Measurements from ENCODE around the gene CFAP97D2.
"Not testable (repeated sequence)": the region's sequence is repeated elsewhere in the genome, so short reads cannot be mapped to it uniquely, and the experiment has no call there.

CFAP97D2 gene

GRCh38 chr13:114199526-114199925 lies 20.5 kb downstream of the CFAP97D2 start:
- not testable (repeated sequence) for H3K36me3 ChIP-seq (ENCODE audit: control insufficient read depth, insufficient read depth, low read length); H3K27ac ChIP-seq (ENCODE audit: insufficient read depth, low read length, poor library complexity, severe bottlenecking); H3K4me1 ChIP-seq (ENCODE audit: control insufficient read depth, insufficient read depth, low read length, poor library complexity, severe bottlenecking); DNase-seq; H3K9me3 ChIP-seq (ENCODE audit: control insufficient read depth, low read length); H3K4me3 ChIP-seq (ENCODE audit: insufficient read depth, low read depth, low read length, poor library complexity, severe bottlenecking); H3K27me3 ChIP-seq (replicated peaks; ENCODE audit: control insufficient read depth, insufficient read depth, low read length, poor library complexity, severe bottlenecking)

GRCh38 chr13:114199954-114200353 lies 20.9 kb downstream of the CFAP97D2 start:
- Histone ChIP-seq H3K27ac (ENCODE audit: insufficient read depth, low read length, poor library complexity, severe bottlenecking) (no peak overlapping the region), H3K36me3 (ENCODE audit: control insufficient read depth, insufficient read depth, low read length) (no peaks in the 10 kb centered on the region), H3K9me3 (ENCODE audit: control insufficient read depth, low read length) (no peaks in the 10 kb centered on the region), H3K4me3 (ENCODE audit: insufficient read depth, low read depth, low read length, poor library complexity, severe bottlenecking) (no peak overlapping the region), H3K27me3 (replicated peaks; ENCODE audit: control insufficient read depth, insufficient read depth, low read length, poor library complexity, severe bottlenecking) (peaks cover 3% of the 10 kb centered on the region), H3K4me1 (ENCODE audit: control insufficient read depth, insufficient read depth, low read length, poor library complexity, severe bottlenecking) (peaks cover 5% of the 10 kb centered on the region)
- DNase-seq, result no peak

- DNase-seq, result no peak
- Histone ChIP-seq H3K4me1 (ENCODE audit: control insufficient read depth, insufficient read depth, low read length, poor library complexity, severe bottlenecking) (peaks cover 5% of the 10 kb centered on the region), H3K9me3 (ENCODE audit: control insufficient read depth, low read length) (no peaks in the 10 kb centered on the region), H3K36me3 (ENCODE audit: control insufficient read depth, insufficient read depth, low read length) (no peaks in the 10 kb centered on the region), H3K27me3 (replicated peaks; ENCODE audit: control insufficient read depth, insufficient read depth, low read length, poor library complexity, severe bottlenecking) (peaks cover 3% of the 10 kb centered on the region), H3K4me3 (ENCODE audit: insufficient read depth, low read depth, low read length, poor library complexity, severe bottlenecking) (no peak overlapping the region), H3K27ac (ENCODE audit: insufficient read depth, low read length, poor library complexity, severe bottlenecking) (no peak overlapping the region)
Measured at GRCh38 chr13:114200399-114200911, 21.4 kb downstream of the CFAP97D2 start.

- Histone ChIP-seq H3K4me1 (ENCODE audit: control insufficient read depth, insufficient read depth, low read length, poor library complexity, severe bottlenecking) (peaks cover 5% of the 10 kb centered on the region), H3K27me3 (replicated peaks; ENCODE audit: control insufficient read depth, insufficient read depth, low read length, poor library complexity, severe bottlenecking) (peaks cover 3% of the 10 kb centered on the region), H3K27ac (ENCODE audit: insufficient read depth, low read length, poor library complexity, severe bottlenecking) (no peak overlapping the region), H3K9me3 (ENCODE audit: control insufficient read depth, low read length) (no peaks in the 10 kb centered on the region), H3K36me3 (ENCODE audit: control insufficient read depth, insufficient read depth, low read length) (no peaks in the 10 kb centered on the region), H3K4me3 (ENCODE audit: insufficient read depth, low read depth, low read length, poor library complexity, severe bottlenecking) (no peak overlapping the region)
- no peak for DNase-seq
Measured at GRCh38 chr13:114202581-114202980, 23.5 kb downstream of the CFAP97D2 start.

GRCh38 chr13:114203536-114203935 lies 24.5 kb downstream of the CFAP97D2 start:
- peak in 1 of 3 donors; percentile 11 for DNase-seq
- Histone ChIP-seq H3K27me3 (replicated peaks; ENCODE audit: control insufficient read depth, insufficient read depth, low read length, poor library complexity, severe bottlenecking) (peaks cover 3% of the 10 kb centered on the region), H3K4me1 (ENCODE audit: control insufficient read depth, insufficient read depth, low read length, poor library complexity, severe bottlenecking) (peaks cover 5% of the 10 kb centered on the region), H3K27ac (ENCODE audit: insufficient read depth, low read length, poor library complexity, severe bottlenecking) (no peak overlapping the region), H3K36me3 (ENCODE audit: control insufficient read depth, insufficient read depth, low read length) (no peaks in the 10 kb centered on the region), H3K9me3 (ENCODE audit: control insufficient read depth, low read length) (no peaks in the 10 kb centered on the region), H3K4me3 (ENCODE audit: insufficient read depth, low read depth, low read length, poor library complexity, severe bottlenecking) (no peak overlapping the region)

- Histone ChIP-seq H3K27me3 (replicated peaks; ENCODE audit: control insufficient read depth, insufficient read depth, low read length, poor library complexity, severe bottlenecking) (peaks cover 3% of the 10 kb centered on the region), H3K36me3 (ENCODE audit: control insufficient read depth, insufficient read depth, low read length) (no peaks in the 10 kb centered on the region), H3K4me1 (ENCODE audit: control insufficient read depth, insufficient read depth, low read length, poor library complexity, severe bottlenecking) (peaks cover 5% of the 10 kb centered on the region), H3K4me3 (ENCODE audit: insufficient read depth, low read depth, low read length, poor library complexity, severe bottlenecking) (no peak overlapping the region), H3K27ac (ENCODE audit: insufficient read depth, low read length, poor library complexity, severe bottlenecking) (no peak overlapping the region), H3K9me3 (ENCODE audit: control insufficient read depth, low read length) (no peaks in the 10 kb centered on the region)
- no peak for DNase-seq
Measured at GRCh38 chr13:114204894-114205293, 25.8 kb downstream of the CFAP97D2 start.

GRCh38 chr13:114208134-114208533 lies 29.1 kb downstream of the CFAP97D2 start:
- Histone ChIP-seq H3K4me3 (ENCODE audit: insufficient read depth, low read depth, low read length, poor library complexity, severe bottlenecking) (no peak overlapping the region), H3K4me1 (ENCODE audit: control insufficient read depth, insufficient read depth, low read length, poor library complexity, severe bottlenecking) (peaks cover 5% of the 10 kb centered on the region), H3K27me3 (replicated peaks; ENCODE audit: control insufficient read depth, insufficient read depth, low read length, poor library complexity, severe bottlenecking) (no peaks in the 10 kb centered on the region), H3K36me3 (ENCODE audit: control insufficient read depth, insufficient read depth, low read length) (no peaks in the 10 kb centered on the region), H3K9me3 (ENCODE audit: control insufficient read depth, low read length) (no peaks in the 10 kb centered on the region), H3K27ac (ENCODE audit: insufficient read depth, low read length, poor library complexity, severe bottlenecking) (no peak overlapping the region)
- no peak for DNase-seq

GRCh38 chr13:114211446-114212157 lies 32.5 kb downstream of the CFAP97D2 start:
- Histone ChIP-seq H3K27ac (ENCODE audit: insufficient read depth, low read length, poor library complexity, severe bottlenecking) (no peak overlapping the region), H3K27me3 (replicated peaks; ENCODE audit: control insufficient read depth, insufficient read depth, low read length, poor library complexity, severe bottlenecking) (no peaks in the 10 kb centered on the region), H3K4me1 (ENCODE audit: control insufficient read depth, insufficient read depth, low read length, poor library complexity, severe bottlenecking) (no peaks in the 10 kb centered on the region), H3K4me3 (ENCODE audit: insufficient read depth, low read depth, low read length, poor library complexity, severe bottlenecking) (no peak overlapping the region), H3K36me3 (ENCODE audit: control insufficient read depth, insufficient read depth, low read length) (no peaks in the 10 kb centered on the region), H3K9me3 (ENCODE audit: control insufficient read depth, low read length) (no peaks in the 10 kb centered on the region)
- DNase-seq, result no peak

GRCh38 chr13:114212158-114212495 lies 33.1 kb downstream of the CFAP97D2 start:
- no peak for DNase-seq
- Histone ChIP-seq H3K4me1 (ENCODE audit: control insufficient read depth, insufficient read depth, low read length, poor library complexity, severe bottlenecking) (no peaks in the 10 kb centered on the region), H3K4me3 (ENCODE audit: insufficient read depth, low read depth, low read length, poor library complexity, severe bottlenecking) (no peak overlapping the region), H3K27ac (ENCODE audit: insufficient read depth, low read length, poor library complexity, severe bottlenecking) (no peak overlapping the region), H3K9me3 (ENCODE audit: control insufficient read depth, low read length) (no peaks in the 10 kb centered on the region), H3K27me3 (replicated peaks; ENCODE audit: control insufficient read depth, insufficient read depth, low read length, poor library complexity, severe bottlenecking) (no peaks in the 10 kb centered on the region), H3K36me3 (ENCODE audit: control insufficient read depth, insufficient read depth, low read length) (no peaks in the 10 kb centered on the region)

- Histone ChIP-seq H3K27me3 (replicated peaks; ENCODE audit: control insufficient read depth, insufficient read depth, low read length, poor library complexity, severe bottlenecking) (no peaks in the 10 kb centered on the region), H3K36me3 (ENCODE audit: control insufficient read depth, insufficient read depth, low read length) (no peaks in the 10 kb centered on the region), H3K27ac (ENCODE audit: insufficient read depth, low read length, poor library complexity, severe bottlenecking) (no peak overlapping the region), H3K4me3 (ENCODE audit: insufficient read depth, low read depth, low read length, poor library complexity, severe bottlenecking) (no peak overlapping the region), H3K9me3 (ENCODE audit: control insufficient read depth, low read length) (no peaks in the 10 kb centered on the region), H3K4me1 (ENCODE audit: control insufficient read depth, insufficient read depth, low read length, poor library complexity, severe bottlenecking) (no peaks in the 10 kb centered on the region)
- DNase-seq, result no peak
Measured at GRCh38 chr13:114213980-114214379, 34.9 kb downstream of the CFAP97D2 start.

Measured in effector memory CD4-positive, alpha-beta T cell (primary cell).